OCI-LY3 (cell line): ENCODE measurements around the gene TNS3.

Source experiments
- CTCF ChIP-seq: fragments of 200-600, 300-600 bp; sonication (generic); IDR thresholded peaks from 2 replicates; pipeline ENCODE4 v1.5.1; 2014; ENCODE audit warnings: antibody characterized with exemption, low read length, low read depth
- EZH2phosphoT487 ChIP-seq: fragments of 200-600 bp; shearing (Covaris generic); IDR thresholded peaks from 2 replicates; pipeline ENCODE4 v1.6.1; 2018; ENCODE audit warnings: antibody characterized with exemption, mixed run types, low read depth

- TF ChIP-seq CTCF (no peak), EZH2phosphoT487 (no peak)
Measured at GRCh38 chr7:47464266-47464665, 117.6 kb downstream of the TNS3 start.
